ENCODE results near the gene DEFB123. TPM values are rescaled to one million over a fixed set of nuclear protein-coding genes. Genes with fewer than 3 reads are reported as not detected.

DEFB123 gene
- total and polyA plus RNA-seq, 2 donors (not counting 1 experiment from before 2014, with no cell fraction given) = not detected

DNA sequence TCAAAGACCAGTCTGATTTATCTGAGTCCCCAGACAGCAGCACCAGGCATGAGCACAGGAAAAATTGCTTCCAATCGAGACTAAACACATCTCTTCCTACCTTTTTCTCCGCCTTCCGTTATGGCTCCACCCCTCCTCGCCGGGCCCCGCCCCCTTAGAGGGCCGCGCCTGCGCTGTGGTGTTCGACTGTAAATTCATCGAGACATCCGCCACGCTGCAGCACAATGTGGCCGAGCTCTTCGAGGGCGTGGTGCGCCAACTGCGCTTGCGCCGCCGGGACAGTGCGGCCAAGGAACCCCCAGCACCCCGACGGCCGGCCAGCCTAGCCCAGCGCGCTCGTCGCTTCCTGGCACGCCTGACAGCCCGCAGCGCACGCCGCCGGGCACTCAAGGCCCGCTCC, 43.6 kb downstream of the DEFB123 start:
- no peak for TF ChIP-seq EZH2 (IDR thresholded peaks at IDR 0.05; ENCODE audit: low read length, missing control alignments)
- TF ChIP-seq, protein P1, sequence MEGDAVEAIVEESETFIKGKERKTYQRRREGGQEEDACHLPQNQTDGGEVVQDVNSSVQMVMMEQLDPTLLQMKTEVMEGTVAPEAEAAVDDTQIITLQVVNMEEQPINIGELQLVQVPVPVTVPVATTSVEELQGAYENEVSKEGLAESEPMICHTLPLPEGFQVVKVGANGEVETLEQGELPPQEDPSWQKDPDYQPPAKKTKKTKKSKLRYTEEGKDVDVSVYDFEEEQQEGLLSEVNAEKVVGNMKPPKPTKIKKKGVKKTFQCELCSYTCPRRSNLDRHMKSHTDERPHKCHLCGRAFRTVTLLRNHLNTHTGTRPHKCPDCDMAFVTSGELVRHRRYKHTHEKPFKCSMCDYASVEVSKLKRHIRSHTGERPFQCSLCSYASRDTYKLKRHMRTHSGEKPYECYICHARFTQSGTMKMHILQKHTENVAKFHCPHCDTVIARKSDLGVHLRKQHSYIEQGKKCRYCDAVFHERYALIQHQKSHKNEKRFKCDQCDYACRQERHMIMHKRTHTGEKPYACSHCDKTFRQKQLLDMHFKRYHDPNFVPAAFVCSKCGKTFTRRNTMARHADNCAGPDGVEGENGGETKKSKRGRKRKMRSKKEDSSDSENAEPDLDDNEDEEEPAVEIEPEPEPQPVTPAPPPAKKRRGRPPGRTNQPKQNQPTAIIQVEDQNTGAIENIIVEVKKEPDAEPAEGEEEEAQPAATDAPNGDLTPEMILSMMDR (conservative IDR thresholded peaks at IDR 0.05 in 1 of 2, IDR thresholded peaks at IDR 0.05 in 1 of 2; ENCODE audit: low read depth in 1 of 2, low read length in 2 of 2) = no peak
- Histone ChIP-seq H3K9me3 (ENCODE audit: control insufficient read depth, insufficient read depth, low read depth, low read length) (no peaks in the 10 kb centered on the region), H3K4me3 (replicated peaks in 1 of 4; ENCODE audit: control extremely low read depth in 1 of 4, insufficient read depth in 1 of 4, low read depth in 3 of 4, low read length in 4 of 4) (no peak overlapping the region), H3K36me3 (ENCODE audit: control insufficient read depth, insufficient read depth, low read length) (no peaks in the 10 kb centered on the region), H3K27ac (ENCODE audit: insufficient read depth, low read length) (no peak overlapping the region), H2AFZ (ENCODE audit: low read length) (no peak overlapping the region), H3K4me2 (ENCODE audit: extremely low read depth, insufficient read depth, low read length) (no peak overlapping the region), H3K79me2 (ENCODE audit: control insufficient read depth, insufficient read depth, low read length) (no peaks in the 10 kb centered on the region), H3K27me3 (ENCODE audit: control insufficient read depth, insufficient read depth, low read length) (peaks cover 10% of the 10 kb centered on the region), H4K20me1 (ENCODE audit: control insufficient read depth, extremely low read depth, insufficient read depth, low read length) (no peaks in the 10 kb centered on the region), H3K9ac (ENCODE audit: insufficient read depth, low read length) (no peak overlapping the region), H3K4me1 (ENCODE audit: control insufficient read depth, extremely low read depth, insufficient read depth, low read length) (no peaks in the 10 kb centered on the region)
- DNase-seq (ENCODE audit: low read depth in 2 of 2) = peak in 1 of 2 donors; percentile 16

GRCh38 chr20:31485450-31486339, 45.3 kb downstream of the DEFB123 start:
- H3K27ac ChIP-seq (ENCODE audit: insufficient read depth, low read length) = no peak overlapping the region
- H3K27me3 ChIP-seq (ENCODE audit: control insufficient read depth, insufficient read depth, low read length) = peaks cover 10% of the 10 kb centered on the region
- peak overlapping the region; percentile 38 for H2AFZ ChIP-seq (ENCODE audit: low read length)
- no peaks in the 10 kb centered on the region for H3K4me1 ChIP-seq (ENCODE audit: control insufficient read depth, extremely low read depth, insufficient read depth, low read length)
- H3K9ac ChIP-seq (ENCODE audit: insufficient read depth, low read length) = no peak overlapping the region
- peak; percentile 36 to 75 for DNase-seq (ENCODE audit: low read depth in 2 of 2)
- no peaks in the 10 kb centered on the region for H3K79me2 ChIP-seq (ENCODE audit: control insufficient read depth, insufficient read depth, low read length)
- TF ChIP-seq, protein P1 (conservative IDR thresholded peaks at IDR 0.05 in 1 of 2, IDR thresholded peaks at IDR 0.05 in 1 of 2; ENCODE audit: low read depth in 1 of 2, low read length in 2 of 2) = no peak
- no peak for TF ChIP-seq EZH2 (IDR thresholded peaks at IDR 0.05; ENCODE audit: low read length, missing control alignments)
- H3K4me2 ChIP-seq (ENCODE audit: extremely low read depth, insufficient read depth, low read length) = peak overlapping the region; percentile 3
- peak overlapping the region in 2 of 4 experiments; percentile 28 to 39 for H3K4me3 ChIP-seq (replicated peaks in 1 of 4; ENCODE audit: control extremely low read depth in 1 of 4, insufficient read depth in 1 of 4, low read depth in 3 of 4, low read length in 4 of 4)
- H4K20me1 ChIP-seq (ENCODE audit: control insufficient read depth, extremely low read depth, insufficient read depth, low read length) = no peaks in the 10 kb centered on the region
- H3K36me3 ChIP-seq (ENCODE audit: control insufficient read depth, insufficient read depth, low read length) = no peaks in the 10 kb centered on the region
- no peaks in the 10 kb centered on the region for H3K9me3 ChIP-seq (ENCODE audit: control insufficient read depth, insufficient read depth, low read depth, low read length)

DNA sequence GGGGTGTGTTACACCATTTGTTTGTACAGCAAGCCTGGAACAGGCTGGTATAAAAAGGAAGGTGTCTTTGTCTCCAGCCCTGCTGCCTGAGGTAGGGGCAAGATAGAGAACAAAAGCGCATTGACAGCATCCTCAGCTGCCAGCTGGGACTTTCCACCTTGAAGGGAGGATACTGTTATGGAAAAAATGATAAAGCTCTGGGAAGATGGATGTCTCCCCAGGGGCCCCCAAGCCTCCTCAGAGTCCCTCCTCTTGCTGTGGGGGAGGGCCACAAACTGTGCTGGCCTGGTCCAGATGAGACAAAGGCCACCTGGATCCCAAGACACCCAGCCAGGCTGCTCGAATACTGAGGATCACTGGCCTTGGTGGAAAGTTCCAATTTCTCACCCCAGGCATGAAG, 47.7 kb downstream of the DEFB123 start:
- Histone ChIP-seq H3K4me2 (ENCODE audit: extremely low read depth, insufficient read depth, low read length) (no peak overlapping the region), H3K79me2 (ENCODE audit: control insufficient read depth, insufficient read depth, low read length) (no peaks in the 10 kb centered on the region), H3K9ac (ENCODE audit: insufficient read depth, low read length) (no peak overlapping the region), H3K9me3 (ENCODE audit: control insufficient read depth, insufficient read depth, low read depth, low read length) (no peaks in the 10 kb centered on the region), H4K20me1 (ENCODE audit: control insufficient read depth, extremely low read depth, insufficient read depth, low read length) (no peaks in the 10 kb centered on the region), H3K4me1 (ENCODE audit: control insufficient read depth, extremely low read depth, insufficient read depth, low read length) (no peaks in the 10 kb centered on the region), H3K36me3 (ENCODE audit: control insufficient read depth, insufficient read depth, low read length) (no peaks in the 10 kb centered on the region), H3K4me3 (replicated peaks in 1 of 4; ENCODE audit: control extremely low read depth in 1 of 4, insufficient read depth in 1 of 4, low read depth in 3 of 4, low read length in 4 of 4) (no peak overlapping the region), H3K27me3 (ENCODE audit: control insufficient read depth, insufficient read depth, low read length) (peaks cover 10% of the 10 kb centered on the region), H3K27ac (ENCODE audit: insufficient read depth, low read length) (no peak overlapping the region), H2AFZ (ENCODE audit: low read length) (no peak overlapping the region)
- DNase-seq (ENCODE audit: low read depth in 2 of 2) = no peak
- TF ChIP-seq, protein P1 (conservative IDR thresholded peaks at IDR 0.05 in 1 of 2, IDR thresholded peaks at IDR 0.05 in 1 of 2; ENCODE audit: low read depth in 1 of 2, low read length in 2 of 2) = no peak
- TF ChIP-seq EZH2 (IDR thresholded peaks at IDR 0.05; ENCODE audit: low read length, missing control alignments) = no peak

All from fibroblast of lung (primary cell).